ENCODE results near the gene ACP7.

ACP7 gene

DNA sequence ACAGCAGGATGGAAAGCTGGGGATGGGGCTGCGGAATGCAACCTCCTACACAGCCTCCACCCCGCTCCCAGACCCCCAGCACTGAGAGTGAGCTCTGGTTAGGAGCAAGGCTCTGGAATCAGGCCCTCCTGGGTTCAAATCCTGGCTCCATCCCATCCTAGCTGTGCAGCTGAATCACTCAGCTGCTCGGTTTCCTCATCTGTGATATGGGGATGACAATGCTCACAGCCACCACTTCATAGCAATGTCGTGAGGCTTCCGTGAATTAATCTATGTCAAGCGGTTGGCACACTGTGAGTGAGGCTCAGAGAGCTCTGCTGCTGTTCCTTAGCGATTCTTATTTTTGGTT lies 538 bp downstream of the ACP7 start:
- Histone ChIP-seq H3K36me3 (replicated peaks; ENCODE audit: insufficient read depth, low read length) (no peaks in the 10 kb centered on the region), H3K9me3 (replicated peaks; ENCODE audit: insufficient read depth, low read length) (no peaks in the 10 kb centered on the region), H3K9ac (ENCODE audit: low read length) (no peak overlapping the region), H3K4me3 (ENCODE audit: low read length) (no peak overlapping the region), H3K4me1 (ENCODE audit: low read length) (no peaks in the 10 kb centered on the region), H2AFZ (ENCODE audit: low read length) (no peak overlapping the region), H3K4me2 (ENCODE audit: low read depth, low read length) (no peak overlapping the region), H3K79me2 (ENCODE audit: low read length) (no peaks in the 10 kb centered on the region), H4K20me1 (ENCODE audit: insufficient read depth, low read length) (no peaks in the 10 kb centered on the region), H3K9me2 (replicated peaks; ENCODE audit: insufficient read depth, low read length) (no peaks in the 10 kb centered on the region), H3F3A (ENCODE audit: insufficient read depth, low read length) (no peaks in the 10 kb centered on the region), H3K27me3 (replicated peaks; ENCODE audit: insufficient read depth, low read length) (peaks cover 81% of the 10 kb centered on the region), H3K27ac (ENCODE audit: low read length) (no peak overlapping the region)
- no peak for DNase-seq
- TF ChIP-seq EZH2phosphoT487 (IDR thresholded peaks at IDR 0.05; ENCODE audit: low read length), result no peak
- TF ChIP-seq EZH2 (optimal IDR thresholded peaks at IDR 0.05; ENCODE audit: low read depth, low read length), result no peak
- TF ChIP-seq, protein P1, sequence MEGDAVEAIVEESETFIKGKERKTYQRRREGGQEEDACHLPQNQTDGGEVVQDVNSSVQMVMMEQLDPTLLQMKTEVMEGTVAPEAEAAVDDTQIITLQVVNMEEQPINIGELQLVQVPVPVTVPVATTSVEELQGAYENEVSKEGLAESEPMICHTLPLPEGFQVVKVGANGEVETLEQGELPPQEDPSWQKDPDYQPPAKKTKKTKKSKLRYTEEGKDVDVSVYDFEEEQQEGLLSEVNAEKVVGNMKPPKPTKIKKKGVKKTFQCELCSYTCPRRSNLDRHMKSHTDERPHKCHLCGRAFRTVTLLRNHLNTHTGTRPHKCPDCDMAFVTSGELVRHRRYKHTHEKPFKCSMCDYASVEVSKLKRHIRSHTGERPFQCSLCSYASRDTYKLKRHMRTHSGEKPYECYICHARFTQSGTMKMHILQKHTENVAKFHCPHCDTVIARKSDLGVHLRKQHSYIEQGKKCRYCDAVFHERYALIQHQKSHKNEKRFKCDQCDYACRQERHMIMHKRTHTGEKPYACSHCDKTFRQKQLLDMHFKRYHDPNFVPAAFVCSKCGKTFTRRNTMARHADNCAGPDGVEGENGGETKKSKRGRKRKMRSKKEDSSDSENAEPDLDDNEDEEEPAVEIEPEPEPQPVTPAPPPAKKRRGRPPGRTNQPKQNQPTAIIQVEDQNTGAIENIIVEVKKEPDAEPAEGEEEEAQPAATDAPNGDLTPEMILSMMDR (IDR thresholded peaks at IDR 0.05; ENCODE audit: low read length), result no peak

- no peak for TF ChIP-seq EZH2 (optimal IDR thresholded peaks at IDR 0.05; ENCODE audit: low read depth, low read length)
- TF ChIP-seq, protein P1 (IDR thresholded peaks at IDR 0.05; ENCODE audit: low read length), result no peak
- TF ChIP-seq EZH2phosphoT487 (IDR thresholded peaks at IDR 0.05; ENCODE audit: low read length), result no peak
- no peaks in the 10 kb centered on the region for H3K79me2 ChIP-seq (ENCODE audit: low read length)
- no peaks in the 10 kb centered on the region for H3K9me3 ChIP-seq (replicated peaks; ENCODE audit: insufficient read depth, low read length)
- no peaks in the 10 kb centered on the region for H3K36me3 ChIP-seq (replicated peaks; ENCODE audit: insufficient read depth, low read length)
- H3K9me2 ChIP-seq (replicated peaks; ENCODE audit: insufficient read depth, low read length), result no peaks in the 10 kb centered on the region
- no peak overlapping the region for H3K9ac ChIP-seq (ENCODE audit: low read length)
- H2AFZ ChIP-seq (ENCODE audit: low read length), result no peak overlapping the region
- no peak overlapping the region for H3K4me3 ChIP-seq (ENCODE audit: low read length)
- no peak for DNase-seq
- H4K20me1 ChIP-seq (ENCODE audit: insufficient read depth, low read length), result no peaks in the 10 kb centered on the region
- H3K27me3 ChIP-seq (replicated peaks; ENCODE audit: insufficient read depth, low read length), result peaks cover 81% of the 10 kb centered on the region
- no peaks in the 10 kb centered on the region for H3F3A ChIP-seq (ENCODE audit: insufficient read depth, low read length)
- H3K4me1 ChIP-seq (ENCODE audit: low read length), result no peaks in the 10 kb centered on the region
- H3K4me2 ChIP-seq (ENCODE audit: low read depth, low read length), result no peak overlapping the region
- no peak overlapping the region for H3K27ac ChIP-seq (ENCODE audit: low read length)
Measured at GRCh38 chr19:39085392-39085791, 1.2 kb downstream of the ACP7 start.

- H3K9ac ChIP-seq (ENCODE audit: low read length), result no peak overlapping the region
- H3K27me3 ChIP-seq (replicated peaks; ENCODE audit: insufficient read depth, low read length), result peaks cover 81% of the 10 kb centered on the region
- no peaks in the 10 kb centered on the region for H3K4me1 ChIP-seq (ENCODE audit: low read length)
- TF ChIP-seq EZH2 (optimal IDR thresholded peaks at IDR 0.05; ENCODE audit: low read depth, low read length), result no peak
- TF ChIP-seq, protein P1 (IDR thresholded peaks at IDR 0.05; ENCODE audit: low read length), result no peak
- no peak for TF ChIP-seq EZH2phosphoT487 (IDR thresholded peaks at IDR 0.05; ENCODE audit: low read length)
- no peaks in the 10 kb centered on the region for H3K9me2 ChIP-seq (replicated peaks; ENCODE audit: insufficient read depth, low read length)
- DNase-seq, result no peak
- no peaks in the 10 kb centered on the region for H3K79me2 ChIP-seq (ENCODE audit: low read length)
- H3K36me3 ChIP-seq (replicated peaks; ENCODE audit: insufficient read depth, low read length), result no peaks in the 10 kb centered on the region
- no peaks in the 10 kb centered on the region for H3F3A ChIP-seq (ENCODE audit: insufficient read depth, low read length)
- H3K27ac ChIP-seq (ENCODE audit: low read length), result no peak overlapping the region
- no peaks in the 10 kb centered on the region for H4K20me1 ChIP-seq (ENCODE audit: insufficient read depth, low read length)
- H3K4me2 ChIP-seq (ENCODE audit: low read depth, low read length), result no peak overlapping the region
- H2AFZ ChIP-seq (ENCODE audit: low read length), result no peak overlapping the region
- no peaks in the 10 kb centered on the region for H3K9me3 ChIP-seq (replicated peaks; ENCODE audit: insufficient read depth, low read length)
- H3K4me3 ChIP-seq (ENCODE audit: low read length), result no peak overlapping the region
Measured at GRCh38 chr19:39086386-39086785, 2.2 kb downstream of the ACP7 start.
